Middle frontal gyrus (tissue), 1 donor: Measurements from ENCODE around the gene MTRFR.
"Not testable (repeated sequence)": the region's sequence is repeated elsewhere in the genome, so short reads cannot be mapped to it uniquely, and the experiment has no call there.

Experiments
- DNase-seq: peaks from one replicate; pipeline ENCODE4 v3.0.0-alpha.2; 2015; ENCODE audit warnings: low spot score; ENCODE audit errors: extremely low spot score

MTRFR gene

GRCh38 chr12:123248996-123249741, 15.9 kb downstream of the MTRFR start:
- not testable (repeated sequence) for DNase-seq

- no peak for DNase-seq
These were observed 17.5 kb downstream of the MTRFR start for GRCh38 chr12:123250471-123251383.

GRCh38 chr12:123251403-123252076, 18.3 kb downstream of the MTRFR start:
- no peak for DNase-seq

GRCh38 chr12:123252365-123252764, 19.1 kb downstream of the MTRFR start:
- DNase-seq, result not testable (repeated sequence)

GRCh38 chr12:123253641-123254459, 20.6 kb downstream of the MTRFR start:
- DNase-seq, result peak; percentile 63

- no peak for DNase-seq
These were observed 21.7 kb downstream of the MTRFR start for GRCh38 chr12:123254853-123255446.

DNA sequence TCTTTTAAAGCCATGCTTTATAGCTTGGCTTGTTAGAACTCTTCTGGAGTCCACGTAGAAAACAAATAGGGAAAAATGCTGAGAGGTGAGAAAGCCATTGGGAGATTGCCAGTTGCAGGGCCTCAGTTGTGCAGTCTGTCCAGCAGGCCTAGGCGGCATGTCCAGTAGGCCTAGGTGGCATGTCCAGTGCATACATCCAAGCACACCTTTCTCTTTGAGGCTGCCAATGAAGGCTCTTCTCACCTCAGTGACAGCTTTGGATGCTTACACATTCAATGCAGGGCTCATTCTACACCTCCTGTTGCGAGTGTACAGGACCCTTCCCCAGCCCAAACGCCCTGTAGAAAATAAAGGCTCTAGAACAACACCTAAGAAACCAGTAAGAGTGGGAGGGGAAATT, 25.4 kb downstream of the MTRFR start:
- DNase-seq, result no peak

- no peak for DNase-seq
These were observed 26.8 kb downstream of the MTRFR start for GRCh38 chr12:123260081-123260480.

- no peak for DNase-seq
These were observed 28.0 kb downstream of the MTRFR start for GRCh38 chr12:123261196-123261595.

- DNase-seq, result no peak
These were observed 30.1 kb downstream of the MTRFR start for GRCh38 chr12:123263196-123263817.

DNA sequence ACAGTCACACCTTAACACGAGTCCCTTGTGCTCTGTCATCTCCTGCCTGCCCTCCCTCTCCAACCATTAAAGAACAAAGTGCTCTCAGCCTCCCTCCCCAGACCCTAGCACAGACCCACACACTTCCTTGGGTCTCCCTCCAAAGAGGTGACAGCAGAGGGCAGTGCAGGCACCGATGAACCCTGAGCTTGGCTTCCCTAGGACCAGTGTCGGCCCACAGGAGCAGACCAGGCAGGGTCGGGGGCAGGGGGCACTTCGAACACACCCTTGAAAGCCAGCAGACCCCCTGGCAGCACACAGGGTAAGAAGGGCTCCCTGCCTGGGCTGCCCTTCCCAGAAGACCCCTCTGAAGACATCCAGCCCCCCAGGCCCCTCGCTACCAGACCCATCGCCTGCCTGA, 31.4 kb downstream of the MTRFR start:
- DNase-seq, result no peak

DNA sequence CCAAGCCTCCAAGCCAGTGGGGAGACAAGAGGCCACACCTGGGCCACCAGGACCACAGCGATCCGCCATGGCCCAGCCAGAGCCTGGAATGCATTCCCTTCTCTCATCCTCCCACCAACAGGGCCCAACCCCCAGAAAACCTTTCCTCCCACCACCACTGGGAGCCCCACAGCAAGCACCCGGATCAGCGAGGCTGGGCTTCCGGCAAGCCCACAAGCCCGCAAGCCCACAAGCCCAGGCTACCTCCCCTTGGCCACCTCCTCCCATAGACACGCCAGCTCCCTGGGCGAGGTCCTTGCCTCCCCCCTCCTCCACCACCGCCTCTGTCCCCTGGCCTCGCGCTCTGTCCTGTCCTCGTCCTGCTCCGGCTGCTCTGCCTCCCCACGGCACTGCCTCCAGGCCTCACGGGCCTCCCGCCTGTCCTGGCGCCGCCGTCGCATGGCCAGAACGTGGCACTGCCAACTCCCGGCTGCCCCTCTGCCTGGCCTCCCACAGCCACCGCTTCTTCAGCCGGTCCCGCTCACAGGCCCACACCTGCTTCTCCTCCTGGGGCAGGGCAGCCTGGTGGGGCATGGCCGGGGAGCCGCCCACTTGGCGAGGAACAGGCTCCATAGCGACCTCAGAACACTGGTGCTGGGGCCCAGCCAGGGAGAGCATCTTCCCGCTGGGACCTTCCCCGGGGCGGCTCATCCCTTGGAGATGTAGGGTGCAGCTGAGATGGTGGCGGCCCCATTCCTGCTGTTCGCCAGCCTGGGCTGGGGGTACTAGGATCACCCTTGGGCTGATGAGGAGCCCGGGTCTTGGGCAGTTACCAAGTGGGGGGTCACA, 32.8 kb downstream of the MTRFR start:
- no peak for DNase-seq

DNA sequence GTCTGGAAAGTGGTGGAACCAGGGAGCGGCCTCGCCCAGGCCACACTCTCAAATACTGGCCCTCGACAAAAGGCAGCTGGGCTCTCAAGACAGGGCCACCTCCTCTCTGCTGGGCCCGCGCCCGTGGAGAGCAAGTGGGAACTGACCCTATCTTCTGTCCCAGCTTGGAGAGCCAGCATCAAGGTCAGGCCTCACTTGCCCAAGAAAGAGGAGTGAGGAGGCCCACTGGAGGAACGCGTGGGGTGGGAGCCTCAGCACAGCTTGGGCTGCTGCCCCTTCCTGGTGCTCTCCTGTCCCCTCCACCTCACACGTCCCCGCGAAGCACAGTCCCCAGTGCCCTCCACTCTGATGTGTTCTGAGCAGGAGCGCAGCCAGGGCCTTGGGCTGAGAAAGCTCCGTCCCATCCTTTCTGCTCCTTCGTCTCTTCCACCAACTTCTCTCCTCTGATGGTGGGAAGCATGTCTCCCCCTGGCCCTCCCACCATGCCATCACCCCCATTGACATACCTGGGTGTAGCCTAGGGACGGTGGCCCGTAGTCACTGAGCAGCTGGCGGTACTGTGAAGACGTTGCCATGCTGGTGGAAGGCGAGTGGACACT, 33.5 kb downstream of the MTRFR start:
- DNase-seq, result no peak

- no peak for DNase-seq
These were observed 34.2 kb downstream of the MTRFR start for GRCh38 chr12:123267335-123267920.

GRCh38 chr12:123267991-123268843, 35.0 kb downstream of the MTRFR start:
- DNase-seq, result peak; percentile 56

- DNase-seq, result no peak
These were observed 35.6 kb downstream of the MTRFR start for GRCh38 chr12:123268850-123269249.

DNA sequence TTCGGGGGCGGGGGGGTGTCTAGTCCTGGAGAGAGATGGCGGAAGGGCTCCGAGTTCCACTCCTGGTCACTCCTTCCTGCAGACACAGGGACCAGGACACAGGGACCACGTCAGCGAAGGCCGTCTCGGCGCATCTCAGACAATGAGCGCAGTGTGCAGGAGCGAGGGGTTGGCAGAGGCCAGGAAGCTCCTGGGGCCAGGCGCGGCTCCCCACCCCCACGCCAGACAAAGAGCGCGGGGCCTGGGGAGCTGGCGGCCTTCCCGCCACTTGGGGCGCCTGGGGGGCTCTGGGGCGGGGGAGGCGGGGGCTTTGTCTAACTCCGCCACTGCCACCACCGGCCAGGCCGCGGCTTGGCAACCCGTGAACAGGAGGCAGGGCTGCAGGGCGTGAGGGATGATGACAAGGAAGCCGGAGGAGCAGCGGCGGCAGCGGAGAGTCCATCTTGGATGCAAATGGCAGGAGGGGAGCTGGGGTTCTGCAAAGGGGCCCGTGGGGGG, 36.2 kb downstream of the MTRFR start:
- DNase-seq, result peak; percentile 70

- DNase-seq, result no peak
These were observed 36.6 kb downstream of the MTRFR start for GRCh38 chr12:123269896-123270213.
